SH-SY5Y (cell line): ENCODE data around the gene SLC1A1.

Source experiments
- GATA2 ChIP-seq: IDR thresholded peaks from 2 replicates; pipeline ENCODE4 v1.6.1; 2011; ENCODE audit warnings: mild to moderate bottlenecking, low read depth, low read length
- GATA3 ChIP-seq: IDR thresholded peaks from 2 replicates; pipeline ENCODE4 v1.6.1; 2011; ENCODE audit warnings: low read depth, mild to moderate bottlenecking, low read length, moderate library complexity

SLC1A1 gene

DNA sequence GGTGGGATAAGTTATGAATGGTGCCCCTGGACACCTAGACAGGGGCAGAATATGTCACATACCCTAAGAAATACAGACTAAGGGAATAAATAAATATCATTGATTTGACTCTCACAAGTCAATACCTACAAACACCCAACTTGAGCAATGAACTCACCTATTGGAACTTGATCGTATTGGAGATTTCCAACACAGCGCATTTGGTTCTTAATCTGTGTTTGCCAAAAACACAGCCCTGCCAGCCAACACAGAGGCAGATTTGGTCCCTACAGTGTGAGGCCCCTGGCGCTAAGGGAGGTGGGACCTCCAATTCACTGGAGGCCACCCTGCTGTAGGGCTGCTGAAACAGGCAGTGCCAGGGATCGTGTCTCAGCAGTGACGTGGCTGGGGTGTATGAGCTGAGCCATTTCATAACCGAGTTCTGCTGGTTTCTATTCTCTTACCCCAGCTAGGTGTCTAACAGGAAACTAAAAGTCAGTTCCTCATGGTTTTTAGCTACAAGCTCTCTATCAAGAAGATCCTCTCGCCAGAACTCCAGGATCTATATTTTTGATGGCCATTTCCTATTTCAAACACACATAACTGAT lies 84.5 kb downstream of the SLC1A1 start:
- TF ChIP-seq GATA2 (no peak), GATA3 (no peak)

DNA sequence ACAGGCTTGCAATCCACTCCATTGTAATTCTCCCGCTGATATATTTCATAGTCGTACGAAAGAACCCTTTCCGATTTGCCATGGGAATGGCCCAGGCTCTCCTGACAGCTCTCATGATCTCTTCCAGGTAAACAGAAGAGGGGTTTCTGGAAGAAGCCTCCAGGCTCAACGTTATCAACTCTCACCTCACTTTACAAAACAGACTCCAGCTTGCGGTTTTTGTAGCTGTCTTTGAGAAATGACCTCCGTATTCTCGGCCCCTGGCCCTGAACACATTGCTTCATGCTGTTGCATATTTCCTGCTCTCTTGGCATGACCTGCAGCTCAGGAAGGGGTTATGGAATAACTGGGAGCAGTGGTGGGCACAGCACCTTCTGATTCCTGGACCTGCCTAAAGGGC lies 85.7 kb downstream of the SLC1A1 start:
- TF ChIP-seq GATA3 (no peak), GATA2 (no peak)

GRCh38 chr9:4576448-4576847 lies 86.2 kb downstream of the SLC1A1 start:
- no peak for TF ChIP-seq GATA3
- TF ChIP-seq GATA2, result no peak

DNA sequence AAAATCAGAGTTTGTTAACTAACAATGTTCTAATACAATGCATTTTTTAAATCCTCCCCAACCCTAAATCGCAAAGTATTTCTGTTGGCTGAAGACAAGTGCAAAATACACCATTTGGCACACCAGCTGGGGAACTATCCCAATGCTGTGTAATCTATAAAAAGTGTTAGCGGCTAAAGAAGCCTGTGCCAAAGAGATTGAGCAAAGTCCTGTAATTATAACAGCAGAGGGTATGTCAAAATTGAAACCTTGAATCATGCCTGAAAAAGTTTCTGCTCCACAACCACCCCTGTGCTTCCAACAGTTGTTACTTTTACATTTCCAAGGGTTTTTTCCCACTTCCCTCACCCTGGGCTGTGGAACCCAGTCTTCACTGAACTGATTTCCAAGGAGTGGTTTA lies 88.7 kb downstream of the SLC1A1 start:
- TF ChIP-seq GATA3 (no peak), GATA2 (no peak)

DNA sequence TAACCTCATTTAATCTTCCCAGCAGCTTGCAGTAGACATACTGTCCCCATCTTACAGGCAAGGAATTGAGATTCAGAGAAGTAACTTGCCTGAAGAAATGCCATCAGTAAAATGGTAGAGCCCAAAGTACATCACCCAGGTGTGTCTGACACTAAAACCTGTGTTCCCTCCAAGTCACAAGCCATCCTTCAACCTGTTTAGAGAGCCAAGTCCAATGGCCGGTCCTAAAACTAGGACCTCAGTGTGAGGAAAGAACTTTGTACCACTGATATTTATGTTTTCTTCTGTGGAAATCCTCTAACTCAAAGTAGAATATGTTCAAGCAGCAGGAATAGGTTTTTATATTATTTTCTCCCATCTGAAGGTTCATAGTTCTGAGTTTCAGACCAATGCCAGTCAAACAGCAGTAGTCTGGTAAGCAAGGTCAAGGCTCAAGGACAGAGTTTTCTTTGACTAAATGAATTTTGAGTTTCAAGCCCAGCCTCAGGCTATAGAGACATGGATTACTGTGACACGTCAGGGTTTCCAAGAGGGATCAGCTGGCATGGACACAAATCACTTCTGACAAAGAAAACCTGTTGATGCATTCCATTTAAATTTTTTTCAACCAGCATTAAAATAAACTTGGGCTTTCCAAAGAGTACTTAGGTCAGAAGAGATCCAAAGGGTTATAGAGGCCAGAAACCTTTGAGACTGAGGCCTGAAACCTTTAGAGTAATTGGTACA lies 90.9 kb downstream of the SLC1A1 start:
- TF ChIP-seq GATA3 (no peak), GATA2 (no peak)

- TF ChIP-seq GATA2 (no peak), GATA3 (no peak)
Observed at GRCh38 chr9:4581861-4582565, 91.7 kb downstream of the SLC1A1 start.

GRCh38 chr9:4583001-4583400 lies 92.7 kb downstream of the SLC1A1 start:
- no peak for TF ChIP-seq GATA3
- TF ChIP-seq GATA2, result no peak

DNA sequence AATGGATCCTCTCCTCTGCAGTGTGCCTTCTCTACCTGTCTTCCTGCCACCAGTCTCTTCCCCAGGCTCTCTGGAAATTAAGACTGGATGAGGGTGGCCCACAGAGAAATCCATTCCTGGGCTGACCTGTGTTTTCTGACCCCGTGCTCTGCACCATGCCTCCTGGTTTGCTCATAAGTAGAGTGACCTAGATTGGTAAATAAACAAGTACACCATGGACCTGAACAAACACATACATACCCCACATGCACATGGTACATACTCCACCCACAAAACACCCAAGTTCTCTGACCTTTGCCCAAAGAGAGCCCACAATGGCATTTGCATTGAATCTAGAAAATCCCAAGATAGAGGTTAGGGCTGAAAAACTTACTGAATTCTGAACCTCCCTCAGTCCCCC lies 94.4 kb downstream of the SLC1A1 start:
- no peak for TF ChIP-seq GATA3

- no peak for TF ChIP-seq GATA2
- TF ChIP-seq GATA3, result no peak
Observed at GRCh38 chr9:4585135-4585534, 94.9 kb downstream of the SLC1A1 start.

DNA sequence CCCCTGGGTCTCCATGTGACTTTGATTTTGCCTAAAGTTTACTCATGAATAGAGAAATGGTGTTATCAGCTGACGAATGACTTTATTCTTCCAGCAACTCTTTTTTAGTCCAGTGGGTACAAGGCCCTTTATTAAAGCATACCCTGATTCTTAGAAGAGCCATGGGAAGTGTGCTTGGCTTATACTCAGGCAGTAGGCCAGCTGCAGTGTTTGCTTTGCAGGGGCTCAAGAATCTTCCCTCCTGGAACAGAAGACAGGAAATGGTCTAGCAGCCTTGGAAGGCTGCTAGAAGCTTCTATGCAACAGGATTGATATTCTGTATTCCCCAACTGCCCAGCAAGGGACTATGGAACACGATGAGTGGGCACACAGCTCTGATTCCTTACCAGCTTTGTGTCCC lies 98.5 kb downstream of the SLC1A1 start:
- TF ChIP-seq GATA2 (no peak), GATA3 (no peak)

DNA sequence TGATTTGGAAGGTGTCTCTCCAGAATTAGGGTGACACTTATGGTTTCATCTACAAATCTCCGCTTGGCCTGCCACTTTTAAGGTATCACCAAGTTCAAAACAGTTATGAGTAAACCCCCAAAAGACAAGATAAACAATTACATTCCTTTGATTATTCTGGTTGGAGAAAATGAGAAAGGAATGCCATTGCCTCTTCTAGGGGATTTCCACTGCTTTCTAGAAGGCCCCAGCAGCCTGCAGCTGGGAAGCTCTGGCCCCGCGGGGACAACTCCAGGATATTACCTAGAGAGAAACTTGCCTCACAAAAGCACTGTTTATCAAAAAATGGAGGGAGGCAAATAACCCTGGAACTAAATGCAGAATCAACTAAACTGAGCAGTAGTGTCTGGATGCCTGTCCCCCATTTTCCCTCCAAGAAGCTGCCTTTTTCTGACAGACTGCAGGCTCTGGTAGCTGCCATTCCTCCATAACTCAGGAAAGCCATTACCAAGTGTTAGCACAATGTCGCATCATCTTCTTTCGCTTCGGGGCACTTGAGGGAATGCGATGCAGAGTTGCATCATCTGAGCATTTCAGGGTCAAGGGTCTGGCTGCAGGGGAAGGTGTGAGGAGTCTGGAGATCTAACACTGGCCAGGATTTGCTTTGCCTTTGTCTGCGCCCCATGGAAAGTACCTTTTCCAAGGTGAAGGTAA lies 100.3 kb downstream of the SLC1A1 start:
- TF ChIP-seq GATA2 (no peak), GATA3 (no peak)

GRCh38 chr9:4591123-4591500 lies 100.8 kb downstream of the SLC1A1 start:
- TF ChIP-seq GATA2, result no peak
- no peak for TF ChIP-seq GATA3

DNA sequence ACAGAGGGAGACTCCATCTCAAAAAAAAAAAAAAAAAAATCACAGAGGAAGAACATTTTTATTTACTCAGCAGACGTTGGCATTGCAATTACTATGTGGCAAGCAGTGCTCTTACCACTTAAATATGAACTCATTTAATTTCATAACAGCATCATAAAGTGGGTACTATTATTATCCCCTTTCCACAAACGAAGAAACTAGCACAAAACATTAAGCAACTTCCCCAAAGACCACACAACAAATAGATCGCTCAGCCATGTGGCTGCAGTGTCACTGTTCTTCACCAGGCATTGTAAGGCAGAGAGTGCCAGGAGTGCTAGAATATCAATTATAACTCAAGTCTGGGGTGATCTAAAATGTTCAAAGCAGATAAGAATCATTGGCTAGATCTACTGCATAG lies 102.0 kb downstream of the SLC1A1 start:
- TF ChIP-seq GATA2 (no peak), GATA3 (no peak)

DNA sequence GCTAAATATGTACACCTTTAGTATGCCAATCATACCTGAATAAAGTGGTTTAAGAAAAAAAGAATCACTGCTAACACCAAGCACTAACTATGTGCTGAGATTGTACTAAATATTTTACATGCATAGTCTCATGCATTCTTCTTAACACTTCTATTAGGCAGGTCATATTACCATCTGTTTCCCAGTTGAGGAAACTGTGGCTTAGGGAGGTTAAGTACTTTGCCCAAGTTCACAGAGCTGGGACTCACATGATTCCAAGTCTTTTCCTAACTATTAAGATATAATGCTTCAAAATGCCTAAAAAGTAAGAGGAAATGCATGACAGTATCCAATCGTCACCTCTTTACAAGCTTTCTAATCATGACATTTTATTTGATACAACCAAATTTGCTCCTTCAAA lies 102.6 kb downstream of the SLC1A1 start:
- TF ChIP-seq GATA2, result no peak
- no peak for TF ChIP-seq GATA3

- TF ChIP-seq GATA2 (no peak), GATA3 (no peak)
Observed at GRCh38 chr9:4594545-4594944, 104.3 kb downstream of the SLC1A1 start.

- TF ChIP-seq GATA2, result no peak
- TF ChIP-seq GATA3, result no peak
Observed at GRCh38 chr9:4594994-4595393, 104.7 kb downstream of the SLC1A1 start.
